ENCODE data around the gene MEX3B.
"Not testable (repeated sequence)": the region's sequence is repeated elsewhere in the genome, so short reads cannot be mapped to it uniquely, and the experiment has no call there.

The MEX3B gene

GRCh38 chr15:81995081-81995480 is 50.7 kb downstream of the MEX3B start:
- DNase-seq: not testable (repeated sequence)

GRCh38 chr15:81992523-81992922 is 53.3 kb downstream of the MEX3B start:
- DNase-seq: no peak
